Glomerular visceral epithelial cell (primary cell): ENCODE measurements around the gene NOP9.
"Not testable (repeated sequence)": the region's sequence is repeated elsewhere in the genome, so short reads cannot be mapped to it uniquely, and the experiment has no call there.

ENCODE experiments used
- DNase-seq: peaks from one replicate; pipeline ENCODE4 v3.0.0-alpha.2; 2016; ENCODE audit errors: extremely low spot score

Gene NOP9

GRCh38 chr14:24327914-24328313, 28.3 kb downstream of the NOP9 start:
- DNase-seq = not testable (repeated sequence)

DNA sequence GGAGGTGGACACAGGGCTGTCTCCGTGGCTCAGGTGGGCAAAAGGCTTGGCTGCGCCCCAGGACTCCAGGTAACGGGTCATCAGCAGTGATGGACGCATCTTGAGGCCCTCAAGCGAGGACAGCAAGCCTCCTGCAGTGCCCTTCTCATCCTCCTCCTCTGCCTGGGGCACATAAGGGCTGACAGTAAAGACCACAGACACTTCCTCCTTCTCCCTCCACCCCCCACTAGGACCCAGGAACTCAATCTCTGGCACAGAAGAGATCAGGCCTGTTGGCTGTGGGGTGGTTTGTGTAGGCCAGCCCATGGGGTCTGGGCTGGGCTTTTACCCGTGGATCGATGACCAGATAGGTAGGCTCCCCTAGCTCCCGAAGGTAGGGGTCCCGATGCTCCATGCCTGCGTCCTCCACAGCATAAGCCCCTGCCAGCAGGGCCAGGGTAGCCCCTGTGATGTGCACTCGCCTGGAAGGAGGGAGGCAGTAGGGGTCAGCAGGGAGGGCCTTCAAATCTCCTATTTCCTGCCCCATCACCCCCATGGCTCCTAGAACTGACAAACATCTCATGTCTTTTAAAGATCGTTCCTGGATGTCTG, 29.5 kb downstream of the NOP9 start:
- DNase-seq = no peak

GRCh38 chr14:24329736-24330135, 30.1 kb downstream of the NOP9 start:
- DNase-seq = no peak

- DNase-seq = no peak
Measured at GRCh38 chr14:24330973-24331674, 31.5 kb downstream of the NOP9 start.

DNA sequence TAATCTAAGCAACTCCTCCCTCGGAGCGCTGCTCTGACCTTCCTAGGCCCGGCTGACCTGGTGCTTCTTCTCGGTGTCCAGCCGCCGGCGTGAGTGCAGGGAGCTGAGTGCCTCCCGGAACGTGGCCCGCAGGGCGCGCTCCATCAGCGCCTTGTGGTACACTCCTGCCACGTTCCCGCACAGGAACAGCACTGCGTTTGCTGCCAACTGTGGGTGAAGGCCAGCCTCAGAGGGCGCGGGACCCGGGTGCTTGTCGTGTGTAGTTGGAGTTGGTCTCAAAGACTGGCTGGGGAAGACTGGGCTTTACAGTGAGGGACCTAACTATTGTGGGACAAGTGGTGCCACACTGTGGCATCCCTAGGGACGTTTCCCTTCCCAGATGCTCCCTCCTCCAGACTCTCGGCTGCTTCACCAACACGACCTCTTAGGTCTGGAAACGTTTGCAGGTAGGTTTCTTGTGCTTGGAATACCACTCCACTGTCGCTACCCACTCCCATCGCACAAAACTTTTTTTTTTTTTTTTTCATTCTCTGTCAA, 32.1 kb downstream of the NOP9 start:
- DNase-seq = no peak

- DNase-seq = peak; percentile 56
Measured at GRCh38 chr14:24332268-24332993, 32.8 kb downstream of the NOP9 start.

DNA sequence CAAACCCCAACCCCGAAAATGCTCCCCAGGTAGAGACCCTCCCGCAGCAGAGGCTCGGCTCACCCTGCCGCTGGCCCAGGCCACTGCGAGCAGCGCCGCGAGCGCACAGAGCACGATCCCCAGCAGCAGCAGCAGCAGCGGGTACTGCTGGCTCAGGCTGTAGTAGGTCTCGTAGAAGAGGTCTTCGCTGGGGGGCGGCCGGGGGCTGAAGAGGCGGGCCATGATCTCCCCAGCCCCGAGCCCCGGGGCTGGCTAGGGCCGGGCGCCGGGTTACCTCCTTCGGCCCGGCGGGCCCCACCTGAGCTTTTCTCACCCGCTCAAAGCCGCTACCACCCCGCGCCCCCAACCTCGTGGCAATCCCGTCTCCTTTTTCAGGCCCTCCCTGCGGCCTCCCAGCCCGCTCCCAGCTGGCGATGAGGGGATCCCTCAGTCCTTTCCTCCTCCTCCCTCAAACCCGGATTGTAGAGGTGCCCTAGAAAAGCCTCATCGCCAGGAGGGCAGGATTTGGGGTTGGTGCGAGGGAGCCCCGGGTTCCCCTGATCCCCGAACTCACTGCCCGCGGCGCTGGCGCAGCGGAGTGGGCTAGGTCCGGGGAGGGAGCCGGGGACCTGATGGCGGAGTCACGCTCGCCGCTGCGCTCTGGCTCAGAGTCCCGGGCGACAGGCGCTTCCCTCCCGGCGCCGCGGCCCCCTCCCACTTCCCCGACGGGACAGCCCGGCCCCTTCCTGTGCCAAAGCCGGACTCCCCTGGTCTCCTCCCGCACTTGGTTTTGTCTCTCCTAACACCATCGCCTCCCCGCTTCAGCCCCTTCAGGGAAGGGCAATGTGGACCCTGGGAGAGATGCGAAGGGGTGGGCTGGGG, 35.0 kb downstream of the NOP9 start, which contains the start of gene ADCY4:
TSS of gene ADCY4 (minus strand) at position 641 of the 861 bp plus-strand sequence. CDS start at position 222, 419 bp downstream.
- no peak for DNase-seq

DNA sequence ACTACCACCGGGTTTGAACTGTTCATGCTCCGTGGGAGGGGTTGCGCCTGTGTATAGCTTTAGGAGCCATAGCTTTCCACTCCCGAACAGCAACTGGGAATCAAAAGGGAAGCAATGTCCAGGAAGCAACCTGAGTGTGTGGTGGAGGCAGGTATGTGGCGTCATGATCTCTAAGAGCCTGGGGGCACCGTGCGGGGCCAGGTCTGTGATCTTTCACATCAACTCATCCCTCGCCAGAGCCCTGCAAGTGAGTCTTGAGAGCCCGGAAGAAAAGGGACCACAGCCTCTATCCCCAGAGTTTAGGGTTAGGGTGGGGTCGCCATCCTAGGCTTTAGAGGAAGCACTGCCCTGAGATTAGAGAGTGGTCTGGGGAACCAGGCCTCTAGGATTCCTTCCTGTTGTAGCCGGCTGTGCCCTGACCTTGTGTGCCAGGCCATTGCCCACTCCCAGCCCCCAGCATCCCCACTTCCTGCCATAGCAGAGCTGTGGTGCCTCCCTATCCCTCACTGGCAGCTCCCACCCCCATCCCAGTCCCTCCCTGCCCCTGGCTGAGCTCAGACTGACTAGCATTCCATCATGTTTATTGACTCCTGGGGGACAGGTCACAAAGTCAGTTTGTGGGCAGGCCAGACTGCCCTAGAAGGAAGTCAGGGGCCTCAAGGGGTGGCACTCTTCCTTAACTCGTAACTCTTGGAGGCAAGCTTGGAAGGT, 36.0 kb downstream of the NOP9 start:
- DNase-seq = no peak

DNA sequence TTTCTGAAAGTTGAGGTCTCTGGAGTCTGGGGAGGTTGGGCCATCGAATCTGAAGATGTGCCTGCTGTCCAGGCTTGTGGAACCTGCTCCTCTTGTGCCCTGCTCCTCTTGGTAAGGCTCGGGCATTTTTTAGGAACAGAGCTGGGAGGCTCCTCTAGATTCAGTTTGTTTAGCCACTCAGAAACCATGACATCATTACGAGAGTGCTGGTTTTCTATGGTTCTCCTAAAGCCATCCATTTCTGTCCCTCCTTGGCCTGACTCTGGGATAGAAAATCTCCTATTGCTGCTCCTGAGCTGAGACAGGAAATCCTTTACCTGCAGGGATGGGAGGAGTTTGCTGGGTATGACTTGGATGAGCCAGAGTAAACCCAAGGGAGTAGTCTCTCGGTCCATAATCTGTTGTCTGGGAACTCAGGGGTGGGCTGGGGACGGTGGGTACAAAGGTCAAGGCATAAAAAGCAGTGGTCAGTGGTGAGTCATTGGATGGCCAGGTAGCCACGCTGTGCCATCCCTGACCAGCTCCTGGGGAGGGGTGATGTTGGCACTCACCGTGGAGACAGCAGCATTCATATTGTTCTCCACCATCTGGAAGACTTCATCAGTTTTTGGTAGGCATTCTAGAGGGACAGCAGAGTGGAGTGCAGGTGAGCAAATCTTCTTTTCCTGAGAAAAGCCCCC, 37.6 kb downstream of the NOP9 start:
- DNase-seq = no peak

- no peak for DNase-seq
Measured at GRCh38 chr14:24337824-24338175, 38.1 kb downstream of the NOP9 start.

DNA sequence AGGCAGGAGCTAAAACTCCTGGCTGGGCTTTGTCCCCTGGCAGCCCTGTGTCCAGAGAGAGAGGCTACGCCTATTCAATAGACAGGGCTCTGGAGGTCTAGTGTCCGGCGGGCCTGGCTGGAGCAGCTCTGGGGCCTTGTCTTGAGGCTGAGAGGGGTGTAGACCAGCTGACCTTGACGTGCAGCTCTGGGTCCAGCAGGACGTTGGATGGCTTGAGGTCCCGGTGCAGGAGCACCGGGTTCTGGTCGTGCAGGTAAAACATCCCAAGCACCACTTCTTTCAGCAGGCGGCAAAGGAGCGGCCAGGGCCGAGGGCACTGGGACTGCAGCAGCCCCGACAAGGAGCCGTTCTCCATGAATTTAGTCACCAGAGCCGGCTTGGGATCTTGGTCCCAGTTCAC, 39.2 kb downstream of the NOP9 start:
- DNase-seq = no peak

DNA sequence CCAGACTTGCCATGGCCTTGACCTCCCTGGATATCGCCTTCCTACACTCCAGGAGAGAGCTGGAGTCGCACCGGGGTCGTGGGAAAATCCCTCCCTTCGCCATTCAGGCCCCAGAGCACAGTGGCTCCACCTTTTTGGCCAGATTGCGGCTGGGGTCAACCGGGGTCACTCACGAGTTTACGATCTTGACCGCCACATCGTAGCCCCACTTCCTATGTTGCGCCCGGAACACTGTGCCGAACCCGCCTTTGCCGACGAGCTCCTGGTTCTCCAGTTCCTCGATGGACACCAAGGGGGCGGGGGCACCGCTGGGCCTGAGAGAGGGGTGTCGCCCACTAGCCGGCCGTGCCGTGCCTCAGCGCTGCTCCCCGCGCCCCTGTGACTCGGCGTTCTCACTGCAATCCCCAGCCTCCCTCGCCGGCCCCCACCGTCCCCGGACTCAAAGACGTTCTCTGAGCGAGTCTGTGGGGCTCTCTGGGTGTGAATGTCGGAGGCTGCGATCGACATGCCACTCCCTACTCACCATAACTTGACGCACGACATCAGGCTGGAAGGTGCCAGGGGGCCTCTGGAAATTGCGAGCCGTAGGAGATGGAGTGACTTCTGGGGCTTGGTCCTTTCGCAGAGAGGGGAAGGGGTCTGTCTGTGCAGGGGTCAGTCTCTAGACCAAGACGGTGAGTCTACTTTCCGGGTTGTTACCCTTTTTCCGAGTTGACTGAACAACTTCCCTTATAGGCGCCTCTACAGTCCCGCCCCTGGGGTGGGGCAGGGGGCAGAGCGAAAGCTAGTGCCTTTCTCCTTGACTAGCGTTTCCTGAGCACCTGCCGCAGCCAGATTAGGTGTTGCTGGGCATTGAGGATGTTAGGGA, 39.9 kb downstream of the NOP9 start, which contains the start of gene RIPK3:
TSS of gene RIPK3 (minus strand) at position 708 of the 868 bp plus-strand sequence. CDS start at position 543, 165 bp downstream.
- no peak for DNase-seq

GRCh38 chr14:24340606-24341005, 41.0 kb downstream of the NOP9 start:
- no peak for DNase-seq

- no peak for DNase-seq
Measured at GRCh38 chr14:24342889-24343288, 43.2 kb downstream of the NOP9 start.

DNA sequence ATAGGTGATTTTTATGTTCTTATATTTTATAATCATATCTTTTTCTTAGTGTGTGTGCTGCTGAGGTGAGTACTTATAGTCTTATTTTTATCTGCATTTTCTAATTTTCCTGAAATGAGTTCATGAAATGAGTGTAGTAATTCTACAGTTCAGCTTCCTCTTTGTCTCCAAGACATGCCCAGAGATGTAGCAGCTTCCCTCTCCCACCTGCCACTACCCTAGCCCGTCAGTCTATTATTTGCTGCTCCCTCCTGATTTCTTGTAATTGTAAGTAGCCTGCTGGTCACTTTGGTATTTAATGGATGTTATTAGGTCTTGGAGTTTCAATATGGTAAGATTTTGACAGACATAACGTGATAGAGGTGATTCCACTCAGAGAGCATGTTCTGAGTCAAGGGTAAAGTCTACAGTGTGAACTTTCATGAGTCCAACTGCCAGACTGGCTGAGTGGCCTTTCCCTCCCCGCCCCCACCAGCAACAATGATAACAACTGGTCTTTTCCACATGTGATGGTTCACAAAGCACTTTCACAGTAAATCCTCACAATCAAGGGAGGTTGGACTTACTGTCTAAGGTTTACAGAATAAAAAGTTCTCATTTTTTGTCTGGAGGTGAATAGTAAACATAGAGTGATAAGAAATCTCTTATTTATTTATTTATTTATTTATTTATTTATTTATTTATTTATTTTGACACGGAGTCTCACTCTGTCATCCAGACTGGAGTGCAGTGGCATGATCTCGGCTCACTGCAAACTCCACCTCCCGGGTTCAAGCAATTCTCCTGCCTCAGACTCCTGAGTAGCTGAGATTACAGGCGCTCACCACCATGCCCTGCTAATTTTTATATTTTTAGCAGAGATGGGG, 44.4 kb downstream of the NOP9 start:
- no peak for DNase-seq

DNA sequence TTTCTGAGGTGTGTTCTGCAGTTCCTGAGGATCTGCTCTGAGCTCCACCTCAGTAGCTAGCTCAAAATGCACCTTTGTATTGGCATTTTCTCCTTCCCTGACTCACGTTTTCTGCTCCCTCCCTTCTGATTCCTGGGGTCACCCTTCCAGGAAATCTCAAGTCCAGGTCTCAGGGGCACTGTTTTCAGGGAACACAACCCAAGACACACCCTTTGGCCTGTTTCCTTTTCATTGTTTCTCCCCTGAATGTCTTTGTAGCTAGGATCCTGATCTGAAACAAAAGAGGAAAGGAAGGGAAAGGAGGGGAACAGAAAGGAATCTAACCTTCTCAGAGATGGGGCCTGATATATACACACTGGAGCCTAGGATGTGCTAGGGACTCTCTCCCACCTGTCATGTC, 47.5 kb downstream of the NOP9 start:
- DNase-seq = no peak

GRCh38 chr14:24348186-24348585, 48.5 kb downstream of the NOP9 start:
- DNase-seq = no peak

GRCh38 chr14:24349742-24350141, 50.1 kb downstream of the NOP9 start:
- DNase-seq = no peak
